Stimulated activated naive CD4-positive, alpha-beta T cell (primary cell): ENCODE measurements around the gene RGS7.
"Not testable (repeated sequence)": the region's sequence is repeated elsewhere in the genome, so short reads cannot be mapped to it uniquely, and the experiment has no call there.

ENCODE experiments used
- DNase-seq, 6 experiments: peaks; one replicate each; lab custom pipeline; 2025; lab: John Stamatoyannopoulos, UW

RGS7 gene

GRCh38 chr1:241136389-241136788, 220.6 kb downstream of the RGS7 start:
- DNase-seq, result no peak

GRCh38 chr1:241131636-241132194, 225.3 kb downstream of the RGS7 start:
- no peak for DNase-seq

- DNase-seq, result no peak
Measured at GRCh38 chr1:241130881-241131280, 226.1 kb downstream of the RGS7 start.

GRCh38 chr1:241129207-241129960, 227.6 kb downstream of the RGS7 start:
- DNase-seq, result no peak

- no peak for DNase-seq
Measured at GRCh38 chr1:241125286-241125685, 231.7 kb downstream of the RGS7 start.

- no peak for DNase-seq
Measured at GRCh38 chr1:241118049-241118448, 239.0 kb downstream of the RGS7 start.

GRCh38 chr1:241115784-241116183, 241.2 kb downstream of the RGS7 start:
- DNase-seq, result no peak

- DNase-seq, result no peak
Measured at GRCh38 chr1:241114699-241115233, 242.2 kb downstream of the RGS7 start.

GRCh38 chr1:241113557-241113956, 243.4 kb downstream of the RGS7 start:
- no peak for DNase-seq

GRCh38 chr1:241109039-241109438, 248.0 kb downstream of the RGS7 start:
- DNase-seq, result no peak

- no peak for DNase-seq
Measured at GRCh38 chr1:241105147-241105546, 251.9 kb downstream of the RGS7 start.

GRCh38 chr1:241102664-241103063, 254.3 kb downstream of the RGS7 start:
- no peak for DNase-seq

GRCh38 chr1:241101622-241102021, 255.4 kb downstream of the RGS7 start:
- no peak for DNase-seq

GRCh38 chr1:241097479-241097878, 259.5 kb downstream of the RGS7 start:
- DNase-seq, result peak in 1 of 6 experiments; percentile 0

GRCh38 chr1:241096982-241097381, 260.0 kb downstream of the RGS7 start:
- no peak for DNase-seq

- no peak for DNase-seq
Measured at GRCh38 chr1:241095847-241096246, 261.2 kb downstream of the RGS7 start.

- no peak for DNase-seq
Measured at GRCh38 chr1:241090798-241091197, 266.2 kb downstream of the RGS7 start.

- not testable (repeated sequence) for DNase-seq
Measured at GRCh38 chr1:241089066-241089465, 267.9 kb downstream of the RGS7 start.

GRCh38 chr1:241088075-241088474, 268.9 kb downstream of the RGS7 start:
- DNase-seq, result not testable (repeated sequence)

- DNase-seq, result no peak
Measured at GRCh38 chr1:241086686-241087085, 270.3 kb downstream of the RGS7 start.

GRCh38 chr1:241083285-241083684, 273.7 kb downstream of the RGS7 start:
- no peak for DNase-seq

- no peak for DNase-seq
Measured at GRCh38 chr1:241081473-241081872, 275.5 kb downstream of the RGS7 start.

GRCh38 chr1:241079459-241079858, 277.5 kb downstream of the RGS7 start:
- DNase-seq, result no peak

- DNase-seq, result no peak
Measured at GRCh38 chr1:241079047-241079446, 278.0 kb downstream of the RGS7 start.
